GF-D8 (cell line): ENCODE results near the gene YARS1.

Source experiments
- DNase-seq: peaks from one replicate; lab custom pipeline; 2025; lab: John Stamatoyannopoulos, UW

YARS1 gene

GRCh38 chr1:32763221-32763620, 53.9 kb downstream of the YARS1 start:
- DNase-seq = no peak

GRCh38 chr1:32761936-32762335, 55.2 kb downstream of the YARS1 start:
- no peak for DNase-seq

GRCh38 chr1:32761253-32761877, 55.8 kb downstream of the YARS1 start:
- DNase-seq = no peak

DNA sequence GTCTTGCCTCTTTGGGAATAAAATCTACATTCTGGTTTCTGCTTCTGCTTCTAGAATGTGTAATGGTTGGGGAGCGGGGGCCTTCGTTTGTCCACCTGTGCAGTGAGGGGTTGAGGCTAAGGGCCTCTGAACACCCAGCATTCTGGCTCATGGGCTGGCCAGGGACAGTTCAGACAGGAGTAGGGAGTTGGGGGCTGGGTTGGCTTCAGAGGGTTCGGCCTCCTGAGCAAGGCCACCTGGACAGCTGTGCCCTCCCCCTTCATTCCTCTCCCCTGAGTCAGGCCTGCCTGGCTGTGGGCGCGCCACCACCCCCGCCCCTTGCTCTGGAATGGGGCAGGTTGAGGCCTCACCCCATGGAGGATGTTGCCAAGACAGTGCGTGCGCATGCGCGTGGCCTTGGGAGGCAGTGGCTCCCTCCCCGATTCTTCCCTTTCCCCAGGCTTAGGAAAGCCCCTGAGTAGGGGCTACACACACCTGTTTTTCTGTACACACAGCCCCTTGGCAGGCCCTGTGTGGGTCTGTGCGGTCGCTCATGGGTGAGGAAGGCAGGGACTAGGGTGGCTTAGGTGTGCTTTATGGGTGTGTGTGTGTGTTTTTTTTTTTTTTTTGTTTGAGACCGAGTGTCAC, 57.0 kb downstream of the YARS1 start:
- no peak for DNase-seq

DNA sequence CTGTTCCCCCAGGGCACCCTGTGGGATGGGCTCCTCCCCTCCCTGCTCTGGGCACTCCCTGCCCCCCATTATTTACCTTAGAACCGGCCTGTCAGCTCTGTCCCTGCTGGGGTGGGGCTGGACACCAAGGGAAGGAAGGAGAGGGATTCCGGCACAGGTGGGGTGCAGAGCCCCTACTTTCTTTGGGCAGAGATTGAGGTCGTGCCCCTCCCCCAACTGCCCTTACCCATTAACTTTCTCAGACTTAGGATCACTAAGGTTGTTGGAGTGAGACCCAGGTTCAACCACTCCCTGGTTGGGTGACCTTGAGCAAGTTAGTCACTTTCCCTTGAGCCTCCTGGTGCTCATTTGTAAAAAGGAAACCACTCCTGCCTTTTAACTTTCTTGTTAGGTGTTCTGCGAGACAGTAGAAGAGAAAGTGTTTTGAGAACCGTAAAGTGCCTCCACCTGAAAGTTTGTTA, 57.6 kb downstream of the YARS1 start:
- no peak for DNase-seq

DNA sequence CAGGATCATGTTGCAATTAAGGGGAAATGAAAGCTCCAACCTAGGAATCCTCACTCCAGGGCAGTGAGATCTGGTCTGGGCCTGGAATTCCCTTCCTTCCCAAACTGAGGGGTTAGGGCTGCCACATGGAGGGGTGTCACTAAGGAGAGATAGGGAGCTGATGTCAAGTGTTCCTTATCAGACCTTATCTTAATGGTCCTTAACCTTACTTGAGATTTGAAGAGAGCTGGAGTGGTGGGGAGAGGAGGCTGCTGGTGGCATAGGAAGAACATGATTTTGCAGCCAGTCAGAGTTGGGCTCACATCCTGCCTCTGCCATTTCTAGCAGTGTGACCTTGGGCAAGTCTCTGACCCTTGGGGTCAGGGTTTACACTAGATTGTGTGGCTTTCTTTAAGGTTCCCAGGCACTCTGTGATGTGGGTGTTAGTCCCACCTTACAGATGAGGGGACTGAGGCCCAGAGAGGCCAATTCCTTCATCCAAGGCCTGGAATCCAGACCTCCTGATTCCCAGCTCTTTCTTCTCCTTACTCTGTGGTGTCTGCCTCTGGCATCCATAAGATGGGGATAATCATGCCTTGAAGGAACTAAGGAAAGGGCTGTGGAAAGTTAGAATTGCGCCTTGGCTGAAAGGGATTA, 58.2 kb downstream of the YARS1 start:
- DNase-seq = no peak

- DNase-seq = no peak
Measured at GRCh38 chr1:32758177-32758794, 58.9 kb downstream of the YARS1 start.

GRCh38 chr1:32757213-32757895, 59.8 kb downstream of the YARS1 start:
- no peak for DNase-seq

GRCh38 chr1:32755810-32756159, 61.4 kb downstream of the YARS1 start:
- no peak for DNase-seq

DNA sequence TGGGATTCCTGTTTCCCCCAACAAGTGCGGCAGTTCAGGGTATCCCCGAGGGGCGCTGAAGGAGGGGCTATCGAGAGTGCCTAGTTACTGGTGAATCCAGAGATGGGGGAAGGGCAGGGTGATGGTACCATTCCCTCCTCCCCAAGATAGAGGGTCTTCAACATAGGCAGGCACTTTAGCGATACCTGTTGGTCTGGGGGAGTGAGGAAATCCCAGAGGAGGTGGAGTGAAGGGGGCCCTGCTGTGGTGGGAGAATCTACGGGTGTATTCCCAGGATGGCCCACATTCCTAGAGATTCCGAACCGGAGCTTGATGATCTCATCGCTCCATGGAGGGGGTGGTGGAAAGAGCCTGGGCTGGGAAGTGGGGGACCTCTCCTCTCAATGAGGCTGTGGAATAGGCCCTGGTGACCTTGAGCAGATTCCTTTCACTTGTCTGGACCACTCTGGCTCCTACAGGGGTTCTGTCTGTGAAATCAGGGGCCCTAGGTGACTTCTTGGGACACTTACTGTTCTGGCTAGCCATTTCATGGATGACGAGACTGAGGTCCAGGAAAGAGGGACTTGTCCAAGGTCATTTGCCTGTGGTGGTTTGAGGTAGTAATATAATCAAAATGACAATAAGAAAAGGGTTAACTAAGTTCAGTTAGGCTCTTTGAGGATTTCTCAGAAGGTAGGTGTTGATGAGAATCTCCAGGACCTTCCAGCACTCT, 61.9 kb downstream of the YARS1 start:
- DNase-seq = no peak

DNA sequence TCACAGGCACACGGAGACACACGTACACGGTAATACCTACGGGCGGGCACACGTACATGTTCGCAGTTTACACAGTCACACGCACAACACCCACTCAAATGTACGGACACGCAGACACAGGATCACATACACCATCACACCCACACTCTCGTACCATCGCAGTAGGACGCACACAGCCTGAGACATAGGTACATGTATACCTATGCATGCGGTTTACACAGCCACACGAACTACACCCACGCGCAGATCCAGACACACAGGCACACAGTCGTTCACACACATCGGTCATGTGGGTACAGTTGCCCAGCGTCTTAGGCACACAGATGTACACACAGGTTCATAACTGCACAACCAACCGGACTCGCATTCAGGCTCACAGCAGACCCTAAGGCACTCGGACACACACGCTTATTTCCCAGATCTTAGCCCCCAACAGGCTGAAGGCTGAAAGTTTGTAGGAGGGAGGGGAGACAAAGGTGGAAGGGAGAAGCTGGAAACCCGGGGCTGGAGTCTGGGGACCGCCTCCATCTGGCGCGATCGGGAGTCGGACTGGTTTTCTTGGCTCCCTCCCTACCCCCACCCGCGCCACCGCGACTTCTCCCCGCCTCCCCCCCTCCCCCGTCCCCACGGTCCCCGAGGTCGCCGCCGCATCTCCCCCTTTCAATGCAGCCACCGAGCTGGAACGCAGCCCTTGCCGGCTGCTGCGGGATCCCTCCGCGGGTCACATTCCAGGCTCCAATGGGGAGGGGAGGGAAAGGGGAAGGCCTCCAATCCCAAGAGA, 62.7 kb downstream of the YARS1 start:
- DNase-seq = no peak

DNA sequence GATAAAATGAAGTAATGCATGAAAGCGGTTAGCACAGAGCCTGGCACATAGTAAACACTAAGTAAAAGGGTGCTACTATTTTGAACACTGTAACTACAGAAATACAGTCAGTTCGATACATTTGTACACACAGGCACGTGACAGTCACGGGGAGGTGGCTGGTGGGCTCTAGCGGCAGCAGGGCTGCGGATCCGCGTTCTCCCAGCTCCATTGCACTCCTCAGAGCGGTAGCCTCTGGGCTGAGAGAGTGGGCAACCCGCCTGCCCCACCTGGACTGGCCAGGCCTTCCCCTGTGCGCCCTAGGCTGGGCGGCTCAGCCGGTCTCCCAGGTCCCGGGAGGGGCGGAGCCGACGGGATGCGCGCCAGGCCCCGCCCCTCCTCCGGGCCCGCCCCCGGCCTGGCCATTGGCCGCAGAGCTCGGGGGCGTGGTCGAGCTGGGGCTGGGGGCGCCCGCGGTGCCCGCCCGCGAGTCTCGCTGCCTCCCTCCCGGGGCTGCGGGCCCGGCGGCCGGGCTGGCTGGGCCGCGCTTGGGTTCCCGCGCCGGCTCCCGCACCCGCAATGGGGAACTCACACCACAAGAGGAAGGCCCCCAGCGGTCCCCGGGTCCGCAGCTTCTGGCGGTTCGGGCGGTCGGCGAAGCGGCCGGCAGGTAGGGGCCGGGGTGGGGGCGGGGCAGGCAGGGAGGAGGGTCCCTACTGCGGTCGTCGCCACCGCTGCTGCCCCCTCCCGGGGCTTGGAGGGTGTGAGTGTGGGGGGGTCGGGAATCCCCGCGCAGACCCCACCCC, 63.4 kb downstream of the YARS1 start:
- DNase-seq = no peak

GRCh38 chr1:32749771-32750170, 67.4 kb downstream of the YARS1 start:
- DNase-seq = no peak

DNA sequence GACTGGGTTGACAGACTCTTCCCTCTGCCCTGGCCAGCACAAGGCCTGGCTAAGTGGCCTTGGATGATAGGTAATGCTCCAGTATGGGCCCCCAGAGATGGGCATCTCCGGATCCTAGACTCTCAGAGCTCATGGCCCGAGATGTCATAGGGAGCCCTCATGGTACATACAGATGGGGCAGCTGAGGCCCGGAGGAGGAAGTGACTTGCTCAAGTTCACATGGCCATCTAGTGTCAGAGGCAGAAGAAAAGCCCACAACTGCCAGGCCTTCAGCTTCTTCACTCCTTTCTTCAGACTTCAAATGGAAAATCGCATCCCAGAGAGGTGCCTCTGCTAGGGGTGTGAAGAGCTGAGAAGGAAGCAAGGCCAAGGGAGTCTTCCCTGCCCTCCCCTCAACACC, 67.8 kb downstream of the YARS1 start:
- no peak for DNase-seq

DNA sequence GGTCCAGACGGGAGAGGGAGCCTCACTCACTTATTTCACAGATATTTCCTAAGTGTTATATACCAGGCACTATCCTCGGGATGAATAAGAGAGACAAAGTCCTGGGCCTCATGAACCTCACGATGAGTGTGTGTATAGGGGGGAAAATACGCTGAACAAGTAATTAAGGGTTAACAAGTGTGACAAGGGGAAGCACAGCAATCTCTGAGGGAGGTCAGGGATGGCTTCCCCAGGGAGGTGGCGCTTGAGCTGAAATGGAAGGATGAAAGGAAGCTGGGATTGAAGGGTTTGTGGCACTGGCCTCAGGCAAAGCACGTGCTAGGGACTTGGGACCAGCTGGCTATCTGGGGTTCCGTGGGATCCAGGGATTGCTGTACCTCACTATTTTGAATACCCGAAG, 68.2 kb downstream of the YARS1 start:
- DNase-seq = no peak

- no peak for DNase-seq
Measured at GRCh38 chr1:32748348-32748747, 68.8 kb downstream of the YARS1 start.

- DNase-seq = no peak
Measured at GRCh38 chr1:32746130-32746529, 71.0 kb downstream of the YARS1 start.

DNA sequence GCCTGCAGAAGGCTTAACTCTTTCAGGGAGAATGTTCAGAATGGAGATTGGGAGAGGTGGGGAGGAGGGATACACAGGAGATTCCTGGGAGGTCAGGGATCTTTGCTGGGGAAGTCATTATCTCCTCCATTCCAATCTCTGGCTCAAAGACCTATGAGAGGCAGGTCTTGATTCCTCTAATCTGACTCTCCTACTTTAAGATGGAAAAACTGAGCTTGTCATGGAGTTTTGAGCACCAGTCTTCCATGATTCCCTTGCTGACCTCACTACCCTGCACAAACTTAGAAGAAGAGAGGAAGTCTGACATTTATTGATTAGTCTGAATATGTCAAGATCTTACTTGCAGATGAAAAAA, 73.1 kb downstream of the YARS1 start:
- DNase-seq = no peak

DNA sequence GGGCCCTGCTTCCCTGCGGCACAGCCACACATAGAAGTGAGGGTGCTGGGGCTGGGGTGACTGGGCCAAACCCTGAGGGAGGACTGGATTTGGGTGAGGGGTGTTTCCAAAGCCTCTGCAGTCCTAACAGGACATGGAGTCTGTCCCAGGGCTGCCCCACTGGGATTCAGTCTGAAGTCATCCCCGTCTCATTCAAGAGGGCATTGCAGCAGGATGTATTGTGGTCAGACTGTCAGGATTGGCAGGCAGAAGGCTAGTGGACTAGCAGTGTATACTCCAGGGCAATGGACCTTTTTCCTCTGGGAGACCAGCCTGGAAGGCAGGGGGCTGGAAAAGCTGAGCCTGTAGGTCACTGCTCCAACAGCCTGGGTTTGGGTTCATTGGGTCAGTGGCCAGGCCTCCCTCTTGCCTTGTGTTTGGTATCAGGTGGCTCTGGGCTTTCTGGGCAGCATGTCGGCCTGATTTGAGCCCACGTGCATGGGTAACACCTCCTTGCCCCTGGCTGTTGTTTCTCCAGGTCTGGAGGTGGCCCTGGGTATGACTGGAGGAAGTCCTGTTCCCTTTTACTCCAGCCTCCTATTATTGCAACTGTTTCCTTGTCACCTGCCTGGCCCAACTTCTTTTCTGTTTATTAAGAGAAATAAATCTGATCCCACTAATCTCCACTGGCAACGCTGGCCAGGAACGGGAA, 73.6 kb downstream of the YARS1 start:
- DNase-seq = no peak

DNA sequence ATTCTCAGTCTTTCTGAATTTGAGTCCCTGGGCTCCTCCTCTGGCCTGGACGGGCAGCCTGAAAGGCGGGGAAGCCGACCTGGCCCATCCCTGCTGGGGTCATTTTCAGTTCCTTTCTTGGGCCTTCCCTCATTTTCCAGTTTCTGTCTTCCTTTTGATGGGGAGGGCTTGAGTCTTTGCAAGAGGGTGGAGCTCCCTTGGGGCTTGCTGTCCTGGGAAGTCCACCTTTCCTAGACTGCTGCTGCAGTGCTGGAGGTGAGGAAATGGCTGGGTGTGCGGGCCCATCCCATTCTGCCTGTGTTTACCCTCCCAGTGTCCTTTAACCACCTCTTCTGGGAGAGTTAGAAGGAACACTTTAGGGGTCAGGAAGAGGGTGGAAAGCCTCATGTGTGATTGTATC, 74.2 kb downstream of the YARS1 start:
- no peak for DNase-seq
